Endothelial cell of hepatic sinusoid (primary cell): ENCODE data around the gene PCDHGA8.
"Not testable (repeated sequence)": the region's sequence is repeated elsewhere in the genome, so short reads cannot be mapped to it uniquely, and the experiment has no call there.

ENCODE experiments used
- in situ Hi-C: cut with HindIII; loops from 2 replicates; pipeline ENCODE4 v1.10.0; 2017; ENCODE audit warnings: low sequenced_read_pairs

PCDHGA8 gene

GRCh38 chr5:141392429-141393198 lies at the start of gene PCDHGA8:
Gene PCDHGA8, plus strand, starts transcription at chr5:141392633. Its CDS starts 181 bp downstream, at chr5:141392814.
- in situ Hi-C loops: loop anchor here (5.0 kb wide), 1 partner anchor 65 kb away; no protein-coding TSS in a partner anchor

- in situ Hi-C loops: no loop called here
Measured at GRCh38 chr5:141342773-141343172, 49.7 kb upstream of the PCDHGA8 start.

DNA sequence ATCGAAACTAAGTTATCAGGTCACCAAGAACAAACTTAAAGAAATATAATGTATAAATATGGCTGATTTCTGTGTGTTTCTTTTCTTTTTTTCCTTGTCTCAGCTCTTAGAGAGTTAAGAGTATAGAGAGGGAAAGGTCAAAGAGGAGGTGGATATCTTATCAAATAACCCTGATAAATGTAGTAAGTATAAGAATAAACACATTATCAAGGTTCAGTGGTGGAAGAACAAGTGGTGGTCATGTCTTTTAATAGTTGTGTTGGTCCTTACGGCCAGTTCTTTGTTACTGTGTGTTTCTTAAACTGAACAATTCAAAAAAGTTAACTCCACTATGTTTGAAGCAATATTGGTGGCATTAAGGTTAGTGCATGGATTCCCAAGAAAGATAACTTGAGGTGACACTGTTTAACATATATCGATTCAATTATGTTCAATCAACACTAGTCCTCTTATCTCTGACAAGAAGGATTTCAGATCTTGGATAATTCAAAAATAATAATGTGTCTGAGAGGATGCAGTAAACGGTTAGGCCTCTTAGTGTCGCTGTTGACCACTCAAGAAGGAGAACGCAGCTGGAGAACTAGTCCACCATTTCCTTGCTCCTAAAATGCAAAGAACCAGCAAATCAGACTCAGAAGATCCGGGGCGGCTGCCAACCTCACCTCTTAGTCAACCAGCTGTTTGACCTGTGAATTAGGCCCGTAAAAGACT lies 49.0 kb upstream of the PCDHGA8 start, which contains the start of gene PCDHGA3:
PCDHGA3 (plus strand) TSS at position 588 of the 711 bp plus-strand sequence. CDS start 205 bp downstream, outside the sequence.
- in situ Hi-C loops: no loop called here

GRCh38 chr5:141343953-141344463 lies 48.4 kb upstream of the PCDHGA8 start:
- in situ Hi-C loops: no loop called here

DNA sequence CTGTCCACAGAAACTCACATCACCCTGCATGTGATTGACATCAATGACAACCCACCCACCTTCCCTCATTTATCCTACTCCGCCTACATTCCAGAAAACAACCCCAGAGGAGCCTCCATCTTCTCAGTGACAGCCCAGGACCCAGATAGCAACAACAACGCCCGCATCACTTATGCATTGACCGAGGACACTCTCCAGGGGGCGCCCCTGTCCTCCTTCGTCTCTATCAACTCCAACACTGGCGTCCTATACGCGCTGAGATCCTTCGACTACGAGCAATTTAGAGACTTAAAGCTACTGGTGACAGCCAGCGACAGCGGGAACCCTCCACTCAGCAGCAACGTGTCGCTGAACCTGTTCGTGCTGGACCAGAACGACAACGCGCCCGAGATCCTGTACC lies 47.1 kb upstream of the PCDHGA8 start:
- in situ Hi-C loops: no loop called here

- in situ Hi-C loops: not testable (repeated sequence)
Measured at GRCh38 chr5:141346017-141346416, 46.4 kb upstream of the PCDHGA8 start.

DNA sequence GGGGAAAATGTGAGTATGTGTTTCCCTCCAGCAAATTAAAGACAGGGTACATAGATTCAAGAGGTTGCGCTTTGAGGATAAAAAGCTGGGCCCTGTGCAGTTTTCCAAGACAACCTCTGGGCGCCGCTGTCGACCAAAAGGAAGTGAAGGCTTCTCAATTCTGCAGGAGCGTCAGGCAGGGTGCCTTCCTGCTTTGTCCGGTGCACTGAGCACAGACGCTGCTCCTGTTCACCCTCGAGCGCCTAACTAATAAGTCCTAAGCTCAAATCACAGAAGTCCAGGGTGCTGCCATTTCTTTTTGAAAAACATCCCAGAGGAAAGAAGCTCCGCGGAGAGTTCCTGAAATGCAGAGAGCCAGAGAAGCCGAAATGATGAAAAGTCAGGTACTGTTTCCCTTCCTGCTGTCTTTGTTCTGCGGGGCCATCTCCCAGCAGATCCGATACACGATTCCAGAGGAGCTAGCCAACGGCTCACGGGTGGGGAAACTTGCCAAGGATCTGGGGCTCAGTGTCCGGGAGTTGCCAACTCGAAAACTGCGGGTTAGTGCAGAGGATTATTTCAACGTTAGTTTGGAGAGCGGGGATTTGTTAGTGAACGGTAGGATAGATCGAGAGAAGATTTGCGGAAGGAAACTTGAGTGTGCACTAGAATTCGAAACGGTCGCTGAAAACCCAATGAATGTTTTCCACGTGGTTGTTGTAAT lies 42.4 kb upstream of the PCDHGA8 start, which contains the start of gene PCDHGB1:
PCDHGB1 (plus strand) TSS at position 183 of the 703 bp plus-strand sequence; CDS start at position 345, 162 bp downstream.
- in situ Hi-C loops: no loop called here

GRCh38 chr5:141351591-141351990 lies 40.8 kb upstream of the PCDHGA8 start:
- in situ Hi-C loops: no loop called here

DNA sequence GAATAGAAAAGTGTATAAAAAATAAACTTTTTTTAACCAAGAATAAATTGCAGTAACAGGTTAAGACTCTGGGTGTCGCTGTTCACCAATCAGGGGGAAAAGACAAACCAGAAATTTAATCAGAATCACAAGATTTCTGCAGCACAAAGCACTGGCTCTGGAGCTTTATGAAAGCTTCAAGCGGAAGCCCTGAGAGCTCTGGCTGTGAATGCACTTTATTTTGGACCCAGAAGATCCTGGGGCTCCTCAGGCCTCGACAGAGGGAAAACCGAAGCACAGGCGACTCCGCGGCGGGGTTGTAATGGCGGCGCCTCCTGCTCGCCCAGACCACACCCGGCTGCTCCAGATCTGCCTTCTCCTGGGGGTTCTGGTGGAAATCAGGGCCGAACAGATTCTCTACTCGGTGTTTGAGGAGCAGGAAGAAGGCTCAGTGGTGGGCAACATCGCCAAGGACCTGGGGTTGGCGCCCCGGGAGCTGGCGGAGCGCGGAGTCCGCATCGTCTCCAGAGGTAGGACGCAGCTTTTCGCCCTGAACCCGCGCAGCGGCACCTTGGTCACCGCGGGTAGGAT lies 37.4 kb upstream of the PCDHGA8 start, which contains the start of gene PCDHGA4:
PCDHGA4 (plus strand) TSS at position 122 of the 570 bp plus-strand sequence; CDS start at position 209, 87 bp downstream.
- in situ Hi-C loops: no loop called here

DNA sequence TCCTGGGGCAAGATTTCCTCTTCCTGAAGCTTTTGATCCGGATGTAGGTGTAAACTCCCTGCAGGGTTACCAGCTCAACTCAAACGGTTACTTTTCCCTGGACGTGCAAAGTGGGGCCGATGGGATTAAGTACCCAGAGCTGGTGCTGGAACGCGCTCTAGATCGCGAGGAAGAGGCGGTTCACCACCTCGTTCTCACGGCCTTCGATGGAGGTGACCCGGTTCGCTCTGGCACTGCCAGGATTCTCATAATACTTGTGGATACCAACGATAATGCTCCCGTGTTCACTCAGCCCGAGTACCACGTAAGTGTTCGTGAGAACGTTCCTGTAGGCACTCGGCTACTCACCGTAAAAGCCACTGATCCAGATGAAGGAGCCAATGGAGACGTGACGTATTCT lies 36.8 kb upstream of the PCDHGA8 start:
- in situ Hi-C loops: no loop called here

DNA sequence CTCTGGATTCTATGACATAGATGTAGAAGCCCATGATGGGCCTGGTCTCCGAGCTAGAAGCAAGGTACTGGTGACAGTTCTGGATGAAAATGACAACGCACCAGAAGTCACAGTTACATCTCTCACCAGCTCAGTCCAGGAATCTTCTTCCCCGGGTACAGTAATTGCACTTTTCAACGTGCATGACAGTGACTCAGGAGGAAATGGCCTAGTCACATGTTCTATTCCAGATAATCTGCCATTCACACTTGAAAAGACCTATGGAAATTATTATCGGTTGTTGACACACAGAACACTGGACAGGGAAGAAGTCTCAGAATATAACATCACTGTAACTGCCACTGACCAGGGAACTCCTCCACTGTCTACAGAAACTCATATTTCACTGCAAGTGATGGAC lies 36.3 kb upstream of the PCDHGA8 start:
- in situ Hi-C loops: no loop called here

- in situ Hi-C loops: no loop called here
Measured at GRCh38 chr5:141356950-141357349, 35.5 kb upstream of the PCDHGA8 start.

- in situ Hi-C loops: no loop called here
Measured at GRCh38 chr5:141359790-141360426, 32.5 kb upstream of the PCDHGA8 start, which contains the start of gene PCDHGB2. Gene PCDHGB2, plus strand, starts transcription at chr5:141359994. Its CDS starts 142 bp downstream, at chr5:141360136.

- in situ Hi-C loops: no loop called here
Measured at GRCh38 chr5:141360685-141361084, 31.7 kb upstream of the PCDHGA8 start.

- in situ Hi-C loops: no loop called here
Measured at GRCh38 chr5:141362719-141363118, 29.7 kb upstream of the PCDHGA8 start.

GRCh38 chr5:141363952-141364660 lies 28.3 kb upstream of the PCDHGA8 start, which contains the start of gene PCDHGA5:
Gene PCDHGA5, plus strand, starts transcription at chr5:141364162. Its CDS starts 169 bp downstream, at chr5:141364331.
- in situ Hi-C loops: no loop called here

GRCh38 chr5:141366016-141366896 lies 26.2 kb upstream of the PCDHGA8 start:
- in situ Hi-C loops: no loop called here
